Hematopoietic multipotent progenitor cell treated with erythropoietin and hydrocortisone succinate and interleukin-3 and kit ligand, for 4 days (in vitro differentiated cells): ENCODE data around the gene RACGAP1.
A peak's percentile ranks its signal among the peaks of the same experiment; 100 is the strongest.

ENCODE experiments used
- DNase-seq: peaks from one replicate; pipeline ENCODE4 v3.0.0-alpha.2; 2015

The RACGAP1 gene

GRCh38 chr12:50025187-50026059 lies at the start of gene RACGAP1:
TSS of gene RACGAP1 (minus strand) at chr12:50025494. CDS start at chr12:50016715, 8,779 bp downstream.
- DNase-seq, result peak; percentile 100

GRCh38 chr12:50073712-50074111 lies 48.4 kb upstream of the RACGAP1 start:
- DNase-seq, result no peak

- DNase-seq, result no peak
These were observed 47.9 kb upstream of the RACGAP1 start for GRCh38 chr12:50073206-50073605.

GRCh38 chr12:50072198-50072907 lies 47.1 kb upstream of the RACGAP1 start:
- no peak for DNase-seq

GRCh38 chr12:50070314-50071060 lies 45.2 kb upstream of the RACGAP1 start:
- peak; percentile 90 for DNase-seq

GRCh38 chr12:50069539-50069938 lies 44.2 kb upstream of the RACGAP1 start:
- no peak for DNase-seq

- DNase-seq, result no peak
These were observed 43.8 kb upstream of the RACGAP1 start for GRCh38 chr12:50069069-50069468.

GRCh38 chr12:50066402-50066801 lies 41.1 kb upstream of the RACGAP1 start:
- no peak for DNase-seq

GRCh38 chr12:50065726-50066310 lies 40.5 kb upstream of the RACGAP1 start:
- DNase-seq, result no peak

GRCh38 chr12:50062728-50063460 lies 37.6 kb upstream of the RACGAP1 start:
- DNase-seq, result peak; percentile 31

GRCh38 chr12:50061946-50062686 lies 36.8 kb upstream of the RACGAP1 start:
- DNase-seq, result no peak

- no peak for DNase-seq
These were observed 35.9 kb upstream of the RACGAP1 start for GRCh38 chr12:50061171-50061570.

GRCh38 chr12:50060120-50060468 lies 34.8 kb upstream of the RACGAP1 start:
- no peak for DNase-seq

GRCh38 chr12:50059440-50060119 lies 34.3 kb upstream of the RACGAP1 start:
- DNase-seq, result peak; percentile 63

- no peak for DNase-seq
These were observed 33.5 kb upstream of the RACGAP1 start for GRCh38 chr12:50058743-50059312.

- no peak for DNase-seq
These were observed 32.8 kb upstream of the RACGAP1 start for GRCh38 chr12:50057896-50058670.

- peak; percentile 61 for DNase-seq
These were observed 31.9 kb upstream of the RACGAP1 start, which contains the start of gene ASIC1 for GRCh38 chr12:50057000-50057841. TSS of gene ASIC1 (plus strand) at chr12:50057596. CDS start at chr12:50058767, 1,171 bp downstream.

- no peak for DNase-seq
These were observed 31.3 kb upstream of the RACGAP1 start for GRCh38 chr12:50056639-50056976.
